Esophagus squamous epithelium (tissue), 5 donors: ENCODE data around the gene BUD13. TPM values are rescaled to one million over a fixed set of nuclear protein-coding genes. Genes with fewer than 3 reads are reported as not detected.

Experiments used
- DNase-seq: peaks from one replicate; lab custom pipeline; 2025; lab: John Stamatoyannopoulos, UW
- H3K27ac ChIP-seq, 4 donors: fragments of 200-600 bp; sonication (generic); one replicate each; pipeline ENCODE4 v1.5.1; 2016 to 2019; ENCODE audit warnings: mild to moderate bottlenecking in 1 of 4
- H3K27me3 ChIP-seq, 4 donors: fragments of 200-600 bp; sonication (generic); 1 replicate in 3 of 4; 2 replicates in 1 of 4; pipeline versions ENCODE4 v1.5.1 to v1.6.0; 2017 to 2021; ENCODE audit warnings: antibody characterized with exemption in 1 of 4
- H3K36me3 ChIP-seq, 3 donors: fragments of 200-600 bp; sonication (generic); one replicate each; pipeline ENCODE4 v1.5.1; 2016 to 2019
- H3K4me1 ChIP-seq, 3 donors: fragments of 200-600 bp; sonication (generic); one replicate each; pipeline ENCODE4 v1.5.1; 2017 to 2019
- H3K4me3 ChIP-seq, 4 donors: fragments of 200-600 bp; sonication (generic); 1 replicate in 3 of 4; 2 replicates in 1 of 4; pipeline ENCODE4 v1.5.1; 2016 to 2019; ENCODE audit warnings: mild to moderate bottlenecking in 2 of 4, moderate library complexity in 1 of 4
- H3K9me3 ChIP-seq, 3 donors: fragments of 200-600 bp; sonication (generic); one replicate each; pipeline ENCODE4 v1.5.1; 2016 to 2019
- CTCF ChIP-seq, 6 experiments: fragments of 450-650 bp in 4 of 6; fragments of 200-600 bp in 2 of 6; sonication (generic) in 2 of 6; IDR thresholded peaks; one replicate each; pipeline ENCODE4 v1.5.1; 2016 to 2019; ENCODE audit warnings: antibody characterized with exemption in 6 of 6, mild to moderate bottlenecking in 4 of 6, moderate library complexity in 4 of 6
- POLR2A ChIP-seq, 4 donors: fragments of 450-650 bp; IDR thresholded peaks; one replicate each; pipeline ENCODE4 v1.6.1; 2017; ENCODE audit warnings: antibody characterized with exemption in 4 of 4, mild to moderate bottlenecking in 4 of 4, moderate library complexity in 3 of 4
- WGBS, 2 donors: methylation state at CpG; one replicate each; pipeline ENCODE4 v1.1.5; 2018; 5-methylcytosine and 5-hydroxymethylcytosine counted together
- intact Hi-C: fragments of 100-400 bp; cut with DNase I; formaldehyde crosslinking; loops from one replicate; pipeline ENCODE4 v1.15.0; 2022
- total RNA-seq, 4 donors: library from RNA; depleted of rRNA; stranded (reverse); fragments of >200 nt; gene quantifications; one replicate each; pipeline ENCODE4 v1.1.0, GENCODE V29; 2016
- donor health status: DM: yes; HTN: yes; CAD: no.

Gene BUD13
- total RNA-seq, 4 donors from 2014 or later, result 6.0 to 13.9 (median 12.0) TPM

DNA sequence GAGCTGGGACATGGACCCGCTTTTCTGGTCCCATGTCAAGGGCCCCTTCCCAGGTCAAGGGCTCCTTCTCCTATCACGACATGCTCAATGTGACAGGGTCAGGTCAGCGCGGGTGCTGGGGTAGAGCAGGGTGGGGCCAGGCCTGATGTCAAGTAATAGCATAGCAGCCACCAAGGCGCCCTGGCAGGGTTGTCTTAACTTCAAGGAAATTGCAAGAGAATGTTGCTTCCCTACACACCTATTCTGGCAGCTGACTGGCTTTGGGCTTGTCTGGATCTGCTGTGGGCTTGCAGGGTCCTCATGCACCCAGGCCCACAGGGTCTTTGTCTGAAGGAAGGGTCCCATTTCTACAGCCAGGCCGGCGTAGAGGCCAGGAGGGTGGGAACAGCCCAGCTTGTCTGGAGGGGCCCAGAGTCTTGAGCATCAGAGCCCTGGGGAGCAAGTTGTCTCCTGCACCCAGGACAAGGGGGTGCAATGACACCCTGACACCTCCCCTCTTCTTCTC is 71.4 kb downstream of the BUD13 start:
- no peaks in the 10 kb centered on the region for H3K9me3 ChIP-seq
- H3K36me3 ChIP-seq, result no peaks in the 10 kb centered on the region
- intact Hi-C loops, result no loop called here
- H3K27me3 ChIP-seq, result peaks cover 0 to 79% (median 0%) of the 10 kb centered on the region in 4 donors
- DNase-seq, result no peak
- H3K4me1 ChIP-seq, result peaks cover 0 to 16% (median 0%) of the 10 kb centered on the region in 3 donors
- WGBS, 2 donors, result 60 to 100% methylated on average over 1 to 4 of the region's 7 CpGs
- TF ChIP-seq POLR2A (IDR thresholded peaks at IDR 0.05) (no peak), CTCF (IDR thresholded peaks at IDR 0.05) (no peak)
- no peak overlapping the region for H3K4me3 ChIP-seq
- H3K27ac ChIP-seq, result no peak overlapping the region

- no peaks in the 10 kb centered on the region for H3K36me3 ChIP-seq
- no peak for TF ChIP-seq CTCF (IDR thresholded peaks at IDR 0.05)
- no peak for TF ChIP-seq POLR2A (IDR thresholded peaks at IDR 0.05)
- no peak for DNase-seq
- H3K27me3 ChIP-seq, result peaks cover 0 to 79% (median 0%) of the 10 kb centered on the region in 4 donors
- no peaks in the 10 kb centered on the region for H3K9me3 ChIP-seq
- 94% methylated on average over 6 of the region's 6 CpGs for WGBS, 2 donors
- no peak overlapping the region for H3K4me3 ChIP-seq
- intact Hi-C loops, result no loop called here
- peaks cover 0 to 18% (median 0%) of the 10 kb centered on the region in 3 donors for H3K4me1 ChIP-seq
- no peak overlapping the region for H3K27ac ChIP-seq
Observed at GRCh38 chr11:116700586-116701220, 72.1 kb downstream of the BUD13 start.

Other genes starting within 250 kb of the BUD13 start
- gene ZPR1, start 15.0 kb upstream of the BUD13 start, total RNA-seq, result 10 to 100 TPM; 22.1 to 31.0 (median 26.2) TPM
- not detected for gene APOA5, start 18.9 kb upstream of the BUD13 start, total RNA-seq
- not detected for gene APOA4, start 50.3 kb upstream of the BUD13 start, total RNA-seq
- gene APOC3, start 56.9 kb upstream of the BUD13 start, total RNA-seq, result not detected
- not detected for gene APOA1, start 64.6 kb upstream of the BUD13 start, total RNA-seq